ENCODE measurements around the gene NCS1. TPM values are rescaled to one million over a fixed set of nuclear protein-coding genes. Genes with fewer than 3 reads are reported as not detected.

Gene NCS1
- total and polyA plus RNA-seq, 5 donors from 2014 or later = 0.22 TPM; not detected in 4

- Histone ChIP-seq H3K36me3 (ENCODE audit: control insufficient read depth, insufficient read depth, low read length) (no peaks in the 10 kb centered on the region), H3K27ac (ENCODE audit: insufficient read depth, low read length, poor library complexity, severe bottlenecking) (no peak overlapping the region), H3K27me3 (ENCODE audit: control insufficient read depth, insufficient read depth, low read length) (no peaks in the 10 kb centered on the region), H3K4me3 (ENCODE audit: low read depth, low read length) (no peak overlapping the region), H3K9me3 (ENCODE audit: control insufficient read depth in 2 of 2, low read length in 2 of 2) (no peaks in the 10 kb centered on the region), H3K4me1 (ENCODE audit: control insufficient read depth, insufficient read depth, low read length, poor library complexity, severe bottlenecking) (no peaks in the 10 kb centered on the region)
- DNase-seq (no peak), ATAC-seq (ENCODE audit: low read depth in 2 of 2) (no peak)
- Mint-ChIP-seq H3K4me1 (peaks cover 0 to 4% (median under 1%) of the 10 kb centered on the region in 4 donors), H3K27ac (no peak overlapping the region), H3K9me3 (peaks cover 0 to 1% (median 0%) of the 10 kb centered on the region in 7 donors), H3K36me3 (no peaks in the 10 kb centered on the region), H3K4me3 (no peak overlapping the region), H3K27me3 (no peaks in the 10 kb centered on the region)
These were observed 25.2 kb downstream of the NCS1 start for GRCh38 chr9:130197386-130197785.

GRCh38 chr9:130197888-130198287 is 25.7 kb downstream of the NCS1 start:
- ATAC-seq (ENCODE audit: low read depth in 2 of 2) = no peak
- no peaks in the 10 kb centered on the region for H3K36me3 Mint-ChIP-seq
- Histone ChIP-seq H3K36me3 (ENCODE audit: control insufficient read depth, insufficient read depth, low read length) (no peaks in the 10 kb centered on the region), H3K9me3 (ENCODE audit: control insufficient read depth in 2 of 2, low read length in 2 of 2) (no peaks in the 10 kb centered on the region), H3K27ac (ENCODE audit: insufficient read depth, low read length, poor library complexity, severe bottlenecking) (no peak overlapping the region), H3K4me1 (ENCODE audit: control insufficient read depth, insufficient read depth, low read length, poor library complexity, severe bottlenecking) (no peaks in the 10 kb centered on the region), H3K27me3 (ENCODE audit: control insufficient read depth, insufficient read depth, low read length) (no peaks in the 10 kb centered on the region), H3K4me3 (ENCODE audit: low read depth, low read length) (no peak overlapping the region)
- no peak overlapping the region for H3K4me3 Mint-ChIP-seq
- H3K4me1 Mint-ChIP-seq = peaks cover 0 to 4% (median under 1%) of the 10 kb centered on the region in 4 donors
- peaks cover 0 to 1% (median 0%) of the 10 kb centered on the region in 7 donors for H3K9me3 Mint-ChIP-seq
- no peak for DNase-seq
- H3K27ac Mint-ChIP-seq = no peak overlapping the region
- H3K27me3 Mint-ChIP-seq = no peaks in the 10 kb centered on the region

DNA sequence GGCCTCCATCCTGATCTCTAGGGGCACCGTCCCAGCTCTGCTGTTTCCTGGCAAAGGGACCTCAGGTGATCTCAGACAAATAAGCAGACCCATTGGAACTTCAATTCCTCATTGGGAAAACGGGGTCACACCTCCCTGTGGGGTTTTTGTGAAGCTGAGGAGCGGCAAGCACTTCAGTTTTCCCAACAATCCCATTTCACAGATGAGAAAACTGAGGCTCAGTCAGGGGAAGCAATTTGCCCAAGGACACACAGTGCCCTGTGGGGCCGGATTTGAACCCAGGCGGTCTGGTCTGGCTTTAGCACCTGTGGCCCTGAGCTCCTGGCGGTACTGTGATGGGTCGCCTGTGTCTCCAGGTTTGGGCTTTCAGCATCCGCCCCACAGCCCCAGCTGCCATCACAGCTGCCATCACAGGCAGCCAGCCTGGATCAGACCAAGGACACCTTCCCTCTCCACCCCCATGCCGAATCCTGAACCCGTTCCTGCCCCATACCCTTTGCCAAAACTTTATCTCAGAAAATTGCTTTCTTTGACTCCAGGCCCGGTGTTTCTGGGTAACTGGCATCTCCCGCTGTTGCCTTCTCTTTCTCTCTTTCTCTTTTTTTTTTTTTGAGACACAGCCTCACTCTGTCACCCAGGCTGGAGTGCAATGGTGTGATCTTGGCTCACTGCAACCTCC is 26.4 kb downstream of the NCS1 start:
- no peak overlapping the region for H3K4me3 Mint-ChIP-seq

GRCh38 chr9:130199605-130200004 is 27.4 kb downstream of the NCS1 start:
- no peak overlapping the region for H3K27ac ChIP-seq (ENCODE audit: insufficient read depth, low read length, poor library complexity, severe bottlenecking)
- no peaks in the 10 kb centered on the region for H3K27me3 ChIP-seq (ENCODE audit: control insufficient read depth, insufficient read depth, low read length)
- no peak overlapping the region for H3K4me3 Mint-ChIP-seq
- H3K4me1 Mint-ChIP-seq = peaks cover 0 to 4% (median under 1%) of the 10 kb centered on the region in 4 donors
- H3K9me3 Mint-ChIP-seq = peaks cover 0 to 1% (median 0%) of the 10 kb centered on the region in 7 donors
- no peaks in the 10 kb centered on the region for H3K27me3 Mint-ChIP-seq
- no peaks in the 10 kb centered on the region for H3K36me3 Mint-ChIP-seq
- H3K36me3 ChIP-seq (ENCODE audit: control insufficient read depth, insufficient read depth, low read length) = no peaks in the 10 kb centered on the region
- H3K4me1 ChIP-seq (ENCODE audit: control insufficient read depth, insufficient read depth, low read length, poor library complexity, severe bottlenecking) = no peaks in the 10 kb centered on the region
- no peak overlapping the region for H3K4me3 ChIP-seq (ENCODE audit: low read depth, low read length)
- no peak overlapping the region for H3K27ac Mint-ChIP-seq
- DNase-seq (no peak), ATAC-seq (ENCODE audit: low read depth in 2 of 2) (no peak)
- H3K9me3 ChIP-seq (ENCODE audit: control insufficient read depth in 2 of 2, low read length in 2 of 2) = no peaks in the 10 kb centered on the region

More for the DNA sequence above, 26.4 kb downstream of the NCS1 start:
- H3K27me3 Mint-ChIP-seq = no peaks in the 10 kb centered on the region
- H3K4me1 Mint-ChIP-seq = peaks cover 0 to 4% (median under 1%) of the 10 kb centered on the region in 4 donors
- no peaks in the 10 kb centered on the region for H3K9me3 ChIP-seq (ENCODE audit: control insufficient read depth in 2 of 2, low read length in 2 of 2)
- peaks cover 0 to 1% (median 0%) of the 10 kb centered on the region in 7 donors for H3K9me3 Mint-ChIP-seq
- no peak for ATAC-seq (ENCODE audit: low read depth in 2 of 2)
- no peaks in the 10 kb centered on the region for H3K36me3 ChIP-seq (ENCODE audit: control insufficient read depth, insufficient read depth, low read length)
- H3K4me3 ChIP-seq (ENCODE audit: low read depth, low read length) = no peak overlapping the region
- H3K36me3 Mint-ChIP-seq = no peaks in the 10 kb centered on the region
- no peak overlapping the region for H3K27ac Mint-ChIP-seq
- H3K27ac ChIP-seq (ENCODE audit: insufficient read depth, low read length, poor library complexity, severe bottlenecking) = no peak overlapping the region
- no peak for DNase-seq
- H3K27me3 ChIP-seq (ENCODE audit: control insufficient read depth, insufficient read depth, low read length) = no peaks in the 10 kb centered on the region
- H3K4me1 ChIP-seq (ENCODE audit: control insufficient read depth, insufficient read depth, low read length, poor library complexity, severe bottlenecking) = no peaks in the 10 kb centered on the region

GRCh38 chr9:130200038-130200849 is 28.0 kb downstream of the NCS1 start:
- no peak overlapping the region for H3K4me3 Mint-ChIP-seq
- Histone ChIP-seq H3K9me3 (ENCODE audit: control insufficient read depth in 2 of 2, low read length in 2 of 2) (no peaks in the 10 kb centered on the region), H3K27ac (ENCODE audit: insufficient read depth, low read length, poor library complexity, severe bottlenecking) (no peak overlapping the region), H3K27me3 (ENCODE audit: control insufficient read depth, insufficient read depth, low read length) (no peaks in the 10 kb centered on the region), H3K4me1 (ENCODE audit: control insufficient read depth, insufficient read depth, low read length, poor library complexity, severe bottlenecking) (no peaks in the 10 kb centered on the region), H3K4me3 (ENCODE audit: low read depth, low read length) (no peak overlapping the region), H3K36me3 (ENCODE audit: control insufficient read depth, insufficient read depth, low read length) (no peaks in the 10 kb centered on the region)
- H3K27me3 Mint-ChIP-seq = no peaks in the 10 kb centered on the region
- no peaks in the 10 kb centered on the region for H3K36me3 Mint-ChIP-seq
- no peak for DNase-seq
- no peak overlapping the region for H3K27ac Mint-ChIP-seq
- ATAC-seq (ENCODE audit: low read depth in 2 of 2) = no peak
- H3K4me1 Mint-ChIP-seq = peaks cover 0 to 4% (median under 1%) of the 10 kb centered on the region in 4 donors
- H3K9me3 Mint-ChIP-seq = peaks cover 0 to 1% (median 0%) of the 10 kb centered on the region in 7 donors

- DNase-seq (no peak), ATAC-seq (ENCODE audit: low read depth in 2 of 2) (no peak)
- H3K36me3 ChIP-seq (ENCODE audit: control insufficient read depth, insufficient read depth, low read length) = no peaks in the 10 kb centered on the region
- H3K4me3 Mint-ChIP-seq = no peak overlapping the region
- H3K4me1 Mint-ChIP-seq = peaks cover 0 to 4% (median under 1%) of the 10 kb centered on the region in 4 donors
- no peak overlapping the region for H3K27ac ChIP-seq (ENCODE audit: insufficient read depth, low read length, poor library complexity, severe bottlenecking)
- H3K36me3 Mint-ChIP-seq = no peaks in the 10 kb centered on the region
- H3K4me1 ChIP-seq (ENCODE audit: control insufficient read depth, insufficient read depth, low read length, poor library complexity, severe bottlenecking) = no peaks in the 10 kb centered on the region
- no peaks in the 10 kb centered on the region for H3K27me3 Mint-ChIP-seq
- H3K9me3 Mint-ChIP-seq = peaks cover 0 to 1% (median 0%) of the 10 kb centered on the region in 7 donors
- H3K9me3 ChIP-seq (ENCODE audit: control insufficient read depth in 2 of 2, low read length in 2 of 2) = no peaks in the 10 kb centered on the region
- peak overlapping the region in 1 of 3 donors; percentile 86 for H3K27ac Mint-ChIP-seq
- H3K27me3 ChIP-seq (ENCODE audit: control insufficient read depth, insufficient read depth, low read length) = no peaks in the 10 kb centered on the region
- no peak overlapping the region for H3K4me3 ChIP-seq (ENCODE audit: low read depth, low read length)
These were observed 29.2 kb downstream of the NCS1 start for GRCh38 chr9:130201399-130201873.

DNA sequence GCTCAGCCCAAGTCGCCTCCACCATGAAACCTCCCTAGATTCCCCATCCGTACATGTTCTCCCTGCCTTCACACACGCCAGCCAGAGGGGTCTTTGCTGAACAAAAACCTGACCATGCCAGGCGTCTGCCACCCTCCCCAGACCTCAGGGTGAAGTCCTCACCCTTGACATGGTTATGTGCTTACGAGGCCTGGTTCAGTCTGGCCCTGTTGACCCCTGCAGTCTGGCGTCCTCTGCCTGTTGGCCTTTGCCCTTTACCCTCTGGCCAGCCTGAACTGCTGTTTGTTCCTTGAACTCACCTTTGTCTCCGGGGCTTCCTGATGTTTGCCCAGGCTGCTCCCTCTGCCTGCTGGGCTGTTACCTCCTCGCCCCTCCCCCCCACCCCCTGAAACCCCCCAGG is 29.8 kb downstream of the NCS1 start:
- Histone ChIP-seq H3K36me3 (ENCODE audit: control insufficient read depth, insufficient read depth, low read length) (no peaks in the 10 kb centered on the region), H3K9me3 (ENCODE audit: control insufficient read depth in 2 of 2, low read length in 2 of 2) (no peaks in the 10 kb centered on the region), H3K4me1 (ENCODE audit: control insufficient read depth, insufficient read depth, low read length, poor library complexity, severe bottlenecking) (no peaks in the 10 kb centered on the region), H3K27me3 (ENCODE audit: control insufficient read depth, insufficient read depth, low read length) (no peaks in the 10 kb centered on the region), H3K27ac (ENCODE audit: insufficient read depth, low read length, poor library complexity, severe bottlenecking) (no peak overlapping the region), H3K4me3 (ENCODE audit: low read depth, low read length) (no peak overlapping the region)
- no peak overlapping the region for H3K4me3 Mint-ChIP-seq
- H3K27me3 Mint-ChIP-seq = no peaks in the 10 kb centered on the region
- ATAC-seq (ENCODE audit: low read depth in 2 of 2) (no peak), DNase-seq (no peak)
- H3K9me3 Mint-ChIP-seq = peaks cover 0 to 1% (median 0%) of the 10 kb centered on the region in 7 donors
- peak overlapping the region in 1 of 3 donors; percentile 86 for H3K27ac Mint-ChIP-seq
- H3K4me1 Mint-ChIP-seq = peaks cover 0 to 4% (median under 1%) of the 10 kb centered on the region in 4 donors
- no peaks in the 10 kb centered on the region for H3K36me3 Mint-ChIP-seq
